ENCODE results near the gene KRR1. TPM values are rescaled to one million over a fixed set of nuclear protein-coding genes. Genes with fewer than 3 reads are reported as not detected.

Gene KRR1
- total RNA-seq, 2 donors from 2014 or later: 60.7 to 75.2 TPM

GRCh38 chr12:75455839-75456238 is 55.6 kb downstream of the KRR1 start:
- Histone ChIP-seq H3K27me3 (ENCODE audit: control insufficient read depth, insufficient read depth, low read length, poor library complexity, severe bottlenecking) (no peaks in the 10 kb centered on the region), H3K9ac (ENCODE audit: extremely low read depth, low read length, poor library complexity, severe bottlenecking) (no peak overlapping the region), H3K4me3 (ENCODE audit: low read length) (no peak overlapping the region), H3K36me3 (ENCODE audit: control insufficient read depth, insufficient read depth, low read length) (no peaks in the 10 kb centered on the region), H3K27ac (ENCODE audit: low read depth, low read length) (no peak overlapping the region), H3K4me1 (ENCODE audit: control insufficient read depth, insufficient read depth, low read length) (no peaks in the 10 kb centered on the region), H3K9me3 (ENCODE audit: control insufficient read depth, low read length) (peaks cover 16% of the 10 kb centered on the region)
- Mint-ChIP-seq H3K27ac (no peak overlapping the region), H3K9me3 (peaks cover 35% of the 10 kb centered on the region), H3K4me1 (no peaks in the 10 kb centered on the region), H3K4me3 (no peak overlapping the region), H3K27me3 (ENCODE audit: insufficient read depth) (no peaks in the 10 kb centered on the region), H3K36me3 (ENCODE audit: low read depth) (peaks cover 2% of the 10 kb centered on the region)
- TF ChIP-seq CTCF (conservative IDR thresholded peaks at IDR 0.05): no peak
- DNase-seq: no peak
- WGBS, 2 experiments (ENCODE audit: insufficient coverage in 1 of 2, insufficient read length in 1 of 2): 88 to 93% methylated on average over 3 to 5 of the region's 5 CpGs

DNA sequence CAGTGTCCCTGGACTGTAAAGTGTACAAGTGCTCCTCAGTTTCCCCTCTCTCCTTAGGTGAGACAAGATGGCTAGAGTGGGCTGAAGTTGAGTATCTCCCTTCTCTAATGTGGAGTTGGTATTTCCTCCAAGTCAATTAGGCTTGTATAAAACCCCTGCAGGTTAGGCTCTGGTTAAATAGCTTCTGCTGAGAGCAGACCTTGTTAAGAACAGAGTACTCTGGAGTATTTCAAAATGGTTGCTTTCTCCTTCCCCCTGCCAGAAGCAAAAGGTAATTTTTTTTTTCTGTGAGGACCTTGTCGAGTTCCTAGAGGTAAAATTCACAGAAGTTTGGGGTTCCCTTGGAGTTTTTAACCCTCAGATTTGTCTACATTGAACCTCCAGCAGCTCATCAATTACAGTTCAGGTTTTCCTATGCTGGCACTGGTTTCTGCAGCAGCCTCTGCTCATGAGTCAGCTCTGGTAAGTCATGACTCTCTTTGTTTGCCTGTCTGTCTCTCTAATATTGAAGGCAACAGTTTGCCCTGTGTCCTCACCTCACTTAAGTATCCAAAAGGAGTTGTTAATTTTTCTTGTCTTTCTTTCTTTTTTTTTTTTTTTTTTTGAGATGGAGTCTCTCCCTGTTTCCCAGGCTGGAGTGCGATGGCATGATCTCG is 58.6 kb downstream of the KRR1 start:
- H3K4me3 ChIP-seq (ENCODE audit: low read length): no peak overlapping the region
- no peak overlapping the region for H3K9ac ChIP-seq (ENCODE audit: extremely low read depth, low read length, poor library complexity, severe bottlenecking)
- no peak for TF ChIP-seq CTCF (conservative IDR thresholded peaks at IDR 0.05)
- no peak overlapping the region for H3K27ac ChIP-seq (ENCODE audit: low read depth, low read length)
- Mint-ChIP-seq H3K9me3 (peaks cover 16% of the 10 kb centered on the region), H3K36me3 (ENCODE audit: low read depth) (peaks cover 2% of the 10 kb centered on the region), H3K27me3 (ENCODE audit: insufficient read depth) (no peaks in the 10 kb centered on the region), H3K27ac (no peak overlapping the region), H3K4me1 (no peaks in the 10 kb centered on the region), H3K4me3 (no peak overlapping the region)
- no peaks in the 10 kb centered on the region for H3K27me3 ChIP-seq (ENCODE audit: control insufficient read depth, insufficient read depth, low read length, poor library complexity, severe bottlenecking)
- H3K4me1 ChIP-seq (ENCODE audit: control insufficient read depth, insufficient read depth, low read length): no peaks in the 10 kb centered on the region
- DNase-seq: no peak
- H3K9me3 ChIP-seq (ENCODE audit: control insufficient read depth, low read length): peaks cover 14% of the 10 kb centered on the region
- H3K36me3 ChIP-seq (ENCODE audit: control insufficient read depth, insufficient read depth, low read length): no peaks in the 10 kb centered on the region
- WGBS, 2 experiments (ENCODE audit: insufficient coverage in 1 of 2, insufficient read length in 1 of 2): 87% methylated on average over 3 of the region's 3 CpGs; no CpG with 5 or more reads in 1 of the 2 experiments

GRCh38 chr12:75447691-75448393 is 63.6 kb downstream of the KRR1 start:
- no peak for TF ChIP-seq CTCF (conservative IDR thresholded peaks at IDR 0.05)
- H3K36me3 ChIP-seq (ENCODE audit: control insufficient read depth, insufficient read depth, low read length): no peaks in the 10 kb centered on the region

More at GRCh38 chr12:75447691-75448393, 63.6 kb downstream of the KRR1 start:
- Mint-ChIP-seq H3K36me3 (ENCODE audit: low read depth) (no peaks in the 10 kb centered on the region), H3K27me3 (ENCODE audit: insufficient read depth) (no peaks in the 10 kb centered on the region), H3K27ac (no peak overlapping the region), H3K9me3 (no peaks in the 10 kb centered on the region), H3K4me1 (no peaks in the 10 kb centered on the region), H3K4me3 (no peak overlapping the region)
- no peak overlapping the region for H3K4me3 ChIP-seq (ENCODE audit: low read length)
- no peaks in the 10 kb centered on the region for H3K9me3 ChIP-seq (ENCODE audit: control insufficient read depth, low read length)
- no peaks in the 10 kb centered on the region for H3K27me3 ChIP-seq (ENCODE audit: control insufficient read depth, insufficient read depth, low read length, poor library complexity, severe bottlenecking)
- no peak overlapping the region for H3K27ac ChIP-seq (ENCODE audit: low read depth, low read length)
- H3K9ac ChIP-seq (ENCODE audit: extremely low read depth, low read length, poor library complexity, severe bottlenecking): no peak overlapping the region
- DNase-seq: no peak
- 89 to 93% methylated on average over 3 to 4 of the region's 4 CpGs for WGBS, 2 experiments (ENCODE audit: insufficient coverage in 1 of 2, insufficient read length in 1 of 2)
- no peaks in the 10 kb centered on the region for H3K4me1 ChIP-seq (ENCODE audit: control insufficient read depth, insufficient read depth, low read length)

Measured in endodermal cell (in vitro differentiated cells).